ENCODE results near the gene YIF1B.

The YIF1B gene

DNA sequence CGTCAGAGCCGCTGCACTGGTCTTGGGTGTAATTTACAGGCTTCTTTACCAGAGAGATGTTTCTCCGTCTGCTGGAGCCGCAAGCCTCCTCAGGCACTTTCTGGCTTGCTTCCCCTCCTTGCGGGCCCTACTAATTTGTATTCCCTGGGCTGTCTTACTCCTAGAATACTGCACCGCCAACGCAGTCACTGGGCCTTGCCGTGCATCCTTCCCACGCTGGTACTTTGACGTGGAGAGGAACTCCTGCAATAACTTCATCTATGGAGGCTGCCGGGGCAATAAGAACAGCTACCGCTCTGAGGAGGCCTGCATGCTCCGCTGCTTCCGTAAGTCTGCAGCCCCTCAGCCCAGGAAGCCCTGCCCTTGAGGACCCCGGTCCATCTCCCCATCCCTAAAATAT lies 25.8 kb downstream of the YIF1B start:
- Histone ChIP-seq H3K27me3 (ENCODE audit: low read length) (no peaks in the 10 kb centered on the region), H3K4me2 (ENCODE audit: low read depth, low read length, poor library complexity, severe bottlenecking) (no peak overlapping the region), H3K4me3 (ENCODE audit: insufficient read depth, low read length, poor library complexity, severe bottlenecking) (no peak overlapping the region), H3K9me3 (ENCODE audit: insufficient read depth, low read length) (no peaks in the 10 kb centered on the region), H3K36me3 (ENCODE audit: low read length) (no peaks in the 10 kb centered on the region), H3K27ac (ENCODE audit: low read depth, low read length) (no peak overlapping the region), H3F3A (ENCODE audit: insufficient read depth) (no peaks in the 10 kb centered on the region), H3K9me2 (replicated peaks; ENCODE audit: insufficient read depth, low read length) (no peaks in the 10 kb centered on the region), H3K9ac (ENCODE audit: low read length) (no peak overlapping the region), H2AFZ (ENCODE audit: low read depth, low read length, severe bottlenecking) (no peak overlapping the region), H4K20me1 (ENCODE audit: low read depth, low read length) (no peaks in the 10 kb centered on the region), H3K79me2 (ENCODE audit: insufficient read depth, low read length) (no peaks in the 10 kb centered on the region)
- no peak for TF ChIP-seq EZH2phosphoT487 (conservative IDR thresholded peaks at IDR 0.05; ENCODE audit: low read length)
- TF ChIP-seq, protein P1, sequence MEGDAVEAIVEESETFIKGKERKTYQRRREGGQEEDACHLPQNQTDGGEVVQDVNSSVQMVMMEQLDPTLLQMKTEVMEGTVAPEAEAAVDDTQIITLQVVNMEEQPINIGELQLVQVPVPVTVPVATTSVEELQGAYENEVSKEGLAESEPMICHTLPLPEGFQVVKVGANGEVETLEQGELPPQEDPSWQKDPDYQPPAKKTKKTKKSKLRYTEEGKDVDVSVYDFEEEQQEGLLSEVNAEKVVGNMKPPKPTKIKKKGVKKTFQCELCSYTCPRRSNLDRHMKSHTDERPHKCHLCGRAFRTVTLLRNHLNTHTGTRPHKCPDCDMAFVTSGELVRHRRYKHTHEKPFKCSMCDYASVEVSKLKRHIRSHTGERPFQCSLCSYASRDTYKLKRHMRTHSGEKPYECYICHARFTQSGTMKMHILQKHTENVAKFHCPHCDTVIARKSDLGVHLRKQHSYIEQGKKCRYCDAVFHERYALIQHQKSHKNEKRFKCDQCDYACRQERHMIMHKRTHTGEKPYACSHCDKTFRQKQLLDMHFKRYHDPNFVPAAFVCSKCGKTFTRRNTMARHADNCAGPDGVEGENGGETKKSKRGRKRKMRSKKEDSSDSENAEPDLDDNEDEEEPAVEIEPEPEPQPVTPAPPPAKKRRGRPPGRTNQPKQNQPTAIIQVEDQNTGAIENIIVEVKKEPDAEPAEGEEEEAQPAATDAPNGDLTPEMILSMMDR (IDR thresholded peaks at IDR 0.05; ENCODE audit: insufficient read depth, low read length, poor library complexity, severe bottlenecking), result no peak

DNA sequence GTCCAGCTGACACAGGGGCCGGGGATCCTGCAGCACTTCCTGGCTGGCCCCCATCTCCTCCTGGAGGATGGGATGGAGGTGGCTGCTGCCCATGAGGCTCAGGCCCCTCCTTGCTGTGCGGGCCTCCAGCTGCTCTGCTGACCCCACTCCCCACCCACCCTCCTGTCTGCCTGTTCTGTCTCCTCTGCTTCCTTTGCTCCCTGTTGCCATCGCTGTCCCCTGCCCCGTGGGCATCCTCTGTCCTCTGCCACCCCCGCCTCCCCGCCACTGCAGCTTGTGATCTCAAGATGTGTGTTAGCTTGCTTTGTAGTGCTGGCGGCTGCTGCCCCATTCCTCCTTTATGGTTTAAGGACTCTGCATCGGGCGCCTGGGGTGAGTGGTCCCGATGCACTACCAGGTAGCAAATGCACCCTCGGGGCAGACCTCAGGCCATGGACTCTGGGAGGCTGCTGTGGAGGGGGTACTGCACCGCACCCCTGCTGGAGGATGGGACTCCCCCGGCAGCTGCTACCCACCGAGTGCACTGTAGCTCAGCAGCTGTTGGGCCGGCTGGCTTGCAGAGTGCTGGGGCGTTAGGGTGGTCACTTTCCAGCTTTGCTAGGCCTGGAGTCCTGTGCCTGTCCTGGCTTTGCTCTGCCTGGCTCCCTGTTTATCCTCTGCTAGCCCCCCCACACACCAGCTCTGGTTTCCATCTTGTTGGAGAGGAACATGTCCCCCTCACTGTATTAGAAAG lies 27.5 kb downstream of the YIF1B start:
- Histone ChIP-seq H4K20me1 (ENCODE audit: low read depth, low read length) (no peaks in the 10 kb centered on the region), H2AFZ (ENCODE audit: low read depth, low read length, severe bottlenecking) (no peak overlapping the region), H3K4me2 (ENCODE audit: low read depth, low read length, poor library complexity, severe bottlenecking) (no peak overlapping the region), H3K27me3 (ENCODE audit: low read length) (no peaks in the 10 kb centered on the region), H3K27ac (ENCODE audit: low read depth, low read length) (no peak overlapping the region), H3K36me3 (ENCODE audit: low read length) (no peaks in the 10 kb centered on the region), H3K9me2 (replicated peaks; ENCODE audit: insufficient read depth, low read length) (no peaks in the 10 kb centered on the region), H3K4me3 (ENCODE audit: insufficient read depth, low read length, poor library complexity, severe bottlenecking) (no peak overlapping the region), H3F3A (ENCODE audit: insufficient read depth) (no peaks in the 10 kb centered on the region), H3K9ac (ENCODE audit: low read length) (no peak overlapping the region), H3K9me3 (ENCODE audit: insufficient read depth, low read length) (no peaks in the 10 kb centered on the region), H3K79me2 (ENCODE audit: insufficient read depth, low read length) (no peaks in the 10 kb centered on the region)
- TF ChIP-seq, protein P1 (IDR thresholded peaks at IDR 0.05; ENCODE audit: insufficient read depth, low read length, poor library complexity, severe bottlenecking), result no peak
- no peak for TF ChIP-seq EZH2phosphoT487 (conservative IDR thresholded peaks at IDR 0.05; ENCODE audit: low read length)

DNA sequence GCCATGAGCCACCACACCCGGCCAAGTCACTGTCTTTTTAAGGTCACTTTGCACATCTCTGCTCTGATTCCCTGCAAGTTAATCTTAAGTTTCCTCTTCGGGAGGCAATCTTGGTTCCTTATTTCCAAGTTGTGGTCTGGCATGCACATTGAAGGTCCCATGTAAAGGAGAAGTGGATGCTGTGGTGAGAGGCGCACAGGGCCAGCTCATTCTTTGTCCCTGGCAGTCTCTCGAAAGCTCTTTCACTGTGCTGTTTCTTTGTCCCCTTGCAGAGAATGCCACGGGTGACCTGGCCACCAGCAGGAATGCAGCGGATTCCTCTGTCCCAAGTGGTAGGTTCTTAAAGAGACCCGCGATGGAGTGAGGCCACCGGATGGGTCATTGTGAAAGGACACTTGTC lies 28.1 kb downstream of the YIF1B start:
- H3K27ac ChIP-seq (ENCODE audit: low read depth, low read length), result no peak overlapping the region
- no peaks in the 10 kb centered on the region for H3K9me3 ChIP-seq (ENCODE audit: insufficient read depth, low read length)
- H3K4me3 ChIP-seq (ENCODE audit: insufficient read depth, low read length, poor library complexity, severe bottlenecking), result no peak overlapping the region
- no peaks in the 10 kb centered on the region for H3F3A ChIP-seq (ENCODE audit: insufficient read depth)
- no peaks in the 10 kb centered on the region for H3K27me3 ChIP-seq (ENCODE audit: low read length)
- no peak overlapping the region for H2AFZ ChIP-seq (ENCODE audit: low read depth, low read length, severe bottlenecking)
- no peaks in the 10 kb centered on the region for H3K9me2 ChIP-seq (replicated peaks; ENCODE audit: insufficient read depth, low read length)
- no peak overlapping the region for H3K9ac ChIP-seq (ENCODE audit: low read length)
- H3K4me2 ChIP-seq (ENCODE audit: low read depth, low read length, poor library complexity, severe bottlenecking), result no peak overlapping the region
- no peaks in the 10 kb centered on the region for H3K79me2 ChIP-seq (ENCODE audit: insufficient read depth, low read length)
- TF ChIP-seq EZH2phosphoT487 (conservative IDR thresholded peaks at IDR 0.05; ENCODE audit: low read length), result no peak
- TF ChIP-seq, protein P1 (IDR thresholded peaks at IDR 0.05; ENCODE audit: insufficient read depth, low read length, poor library complexity, severe bottlenecking), result no peak
- H4K20me1 ChIP-seq (ENCODE audit: low read depth, low read length), result no peaks in the 10 kb centered on the region
- no peaks in the 10 kb centered on the region for H3K36me3 ChIP-seq (ENCODE audit: low read length)

All from SU-DHL-6 (cell line).